ENCODE results near the gene UACA. TPM values are rescaled to one million over a fixed set of nuclear protein-coding genes. Genes with fewer than 3 reads are reported as not detected.

The UACA gene
- total RNA-seq, 2 donors from 2014 or later: 16.3 to 35.2 TPM

- 85% methylated on average over 14 of the region's 14 CpGs for WGBS
- TF ChIP-seq CTCF (IDR thresholded peaks at IDR 0.05): no peak
- no peak for TF ChIP-seq POLR2A (IDR thresholded peaks at IDR 0.05)
- no peak for TF ChIP-seq POLR2AphosphoS5 (IDR thresholded peaks at IDR 0.05)
- no peak overlapping the region for H3K27ac ChIP-seq
- H3K9me3 ChIP-seq: no peaks in the 10 kb centered on the region
- no peak for DNase-seq (ENCODE audit: low spot score)
- intact Hi-C loops (cut with DNase I): no loop called here
- no peaks in the 10 kb centered on the region for H3K27me3 ChIP-seq (replicated peaks; ENCODE audit: insufficient read depth)
- no peaks in the 10 kb centered on the region for H3K36me3 ChIP-seq
- H3K4me3 ChIP-seq: no peak overlapping the region
- no peaks in the 10 kb centered on the region for H3K4me1 ChIP-seq (replicated peaks)
Observed at GRCh38 chr15:70796516-70797310, 33.4 kb upstream of the UACA start.

DNA sequence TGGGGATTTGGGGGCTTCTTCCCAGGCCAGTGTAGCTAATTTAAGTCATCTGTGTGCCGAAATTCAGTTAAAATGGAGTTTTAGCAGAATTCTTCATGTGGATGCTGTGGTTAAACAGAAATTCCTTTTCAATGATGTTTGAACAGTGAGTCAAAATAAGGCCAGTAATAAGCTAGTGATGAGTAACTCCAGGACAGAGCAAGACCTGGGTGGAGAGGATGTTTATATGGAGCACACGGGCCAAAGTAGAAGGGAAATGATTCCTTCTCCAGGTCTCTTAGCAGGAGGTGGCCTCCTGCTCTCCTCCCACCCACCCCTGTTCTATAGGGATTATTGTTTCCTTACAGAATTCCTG is 31.9 kb upstream of the UACA start:
- Histone ChIP-seq H3K27ac (peak overlapping the region; percentile 11 to 49), H3K9me3 (no peaks in the 10 kb centered on the region), H3K27me3 (replicated peaks; ENCODE audit: insufficient read depth) (no peaks in the 10 kb centered on the region), H3K4me3 (no peak overlapping the region), H3K4me1 (replicated peaks) (no peaks in the 10 kb centered on the region), H3K36me3 (no peaks in the 10 kb centered on the region)
- no peak for DNase-seq (ENCODE audit: low spot score)
- TF ChIP-seq POLR2AphosphoS5 (IDR thresholded peaks at IDR 0.05) (no peak), POLR2A (IDR thresholded peaks at IDR 0.05) (no peak), CTCF (IDR thresholded peaks at IDR 0.05) (no peak)
- intact Hi-C loops (cut with DNase I): no loop called here
- WGBS: 64% methylated on average over 2 of the region's 2 CpGs

DNA sequence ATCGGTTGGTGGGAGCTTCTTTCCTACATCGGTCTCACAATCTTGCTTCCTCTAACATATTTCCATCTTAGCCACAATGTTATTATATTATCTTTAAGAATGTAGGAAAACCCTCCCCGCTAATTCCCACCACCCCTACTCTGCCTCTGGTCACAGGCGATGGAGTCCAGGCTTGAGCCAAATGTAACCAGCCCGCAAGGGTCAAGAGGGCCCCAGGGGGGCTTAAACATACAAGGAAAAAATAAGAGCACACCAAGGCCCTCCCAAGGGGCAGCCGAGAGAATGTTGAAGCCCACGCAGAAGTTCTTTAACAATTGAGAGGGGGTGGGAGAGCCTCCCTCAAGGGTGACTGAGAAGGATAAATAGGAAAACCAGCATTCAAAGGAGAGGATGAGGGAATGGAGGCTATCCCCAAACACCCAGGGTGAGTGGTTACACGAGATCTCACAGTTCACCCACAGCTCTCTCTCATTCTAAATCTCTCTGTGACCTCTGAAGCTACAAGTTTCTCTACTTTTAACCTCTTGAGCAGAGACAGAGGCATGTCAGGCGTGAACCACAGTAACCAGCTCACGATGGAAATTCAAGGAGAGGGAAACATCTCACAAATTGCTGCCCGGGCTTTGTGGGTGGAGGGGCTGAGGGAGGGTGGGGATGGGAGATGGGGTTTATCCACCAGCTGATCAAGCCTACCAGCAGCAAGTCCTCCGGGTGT is 31.4 kb upstream of the UACA start:
- no peaks in the 10 kb centered on the region for H3K27me3 ChIP-seq (replicated peaks; ENCODE audit: insufficient read depth)
- DNase-seq (ENCODE audit: low spot score): no peak
- no peaks in the 10 kb centered on the region for H3K4me1 ChIP-seq (replicated peaks)
- H3K9me3 ChIP-seq: no peaks in the 10 kb centered on the region
- H3K4me3 ChIP-seq: no peak overlapping the region
- no peak for TF ChIP-seq POLR2AphosphoS5 (IDR thresholded peaks at IDR 0.05)
- TF ChIP-seq CTCF (IDR thresholded peaks at IDR 0.05): no peak
- TF ChIP-seq POLR2A (IDR thresholded peaks at IDR 0.05): no peak
- WGBS: 90% methylated on average over 12 of the region's 12 CpGs
- peak overlapping the region; percentile 11 to 49 for H3K27ac ChIP-seq
- no peaks in the 10 kb centered on the region for H3K36me3 ChIP-seq
- intact Hi-C loops (cut with DNase I): no loop called here

GRCh38 chr15:70793694-70794093 is 30.3 kb upstream of the UACA start:
- WGBS: 82% methylated on average over 6 of the region's 6 CpGs
- H3K9me3 ChIP-seq: no peaks in the 10 kb centered on the region
- no peaks in the 10 kb centered on the region for H3K27me3 ChIP-seq (replicated peaks; ENCODE audit: insufficient read depth)
- H3K4me1 ChIP-seq (replicated peaks): no peaks in the 10 kb centered on the region
- no peak for DNase-seq (ENCODE audit: low spot score)
- H3K4me3 ChIP-seq: no peak overlapping the region
- H3K36me3 ChIP-seq: no peaks in the 10 kb centered on the region
- intact Hi-C loops (cut with DNase I): no loop called here
- no peak overlapping the region for H3K27ac ChIP-seq
- TF ChIP-seq POLR2AphosphoS5 (IDR thresholded peaks at IDR 0.05): no peak
- TF ChIP-seq CTCF (IDR thresholded peaks at IDR 0.05): no peak
- TF ChIP-seq POLR2A (IDR thresholded peaks at IDR 0.05): no peak
